NCI-H345 (cell line): ENCODE measurements around the gene IFNA1.
A peak's percentile ranks its signal among the peaks of the same experiment; 100 is the strongest.
"Not testable (repeated sequence)": the region's sequence is repeated elsewhere in the genome, so short reads cannot be mapped to it uniquely, and the experiment has no call there.

ENCODE experiments used
- DNase-seq: peaks from one replicate; lab custom pipeline; 2025; lab: John Stamatoyannopoulos, UW

Gene IFNA1

GRCh38 chr9:21440139-21440538 is at the start of gene IFNA1:
IFNA1 (plus strand) TSS chr9:21440439; CDS start chr9:21440508, 69 bp downstream.
- no peak for DNase-seq

GRCh38 chr9:21392270-21392669 is 48.0 kb upstream of the IFNA1 start:
- no peak for DNase-seq

DNA sequence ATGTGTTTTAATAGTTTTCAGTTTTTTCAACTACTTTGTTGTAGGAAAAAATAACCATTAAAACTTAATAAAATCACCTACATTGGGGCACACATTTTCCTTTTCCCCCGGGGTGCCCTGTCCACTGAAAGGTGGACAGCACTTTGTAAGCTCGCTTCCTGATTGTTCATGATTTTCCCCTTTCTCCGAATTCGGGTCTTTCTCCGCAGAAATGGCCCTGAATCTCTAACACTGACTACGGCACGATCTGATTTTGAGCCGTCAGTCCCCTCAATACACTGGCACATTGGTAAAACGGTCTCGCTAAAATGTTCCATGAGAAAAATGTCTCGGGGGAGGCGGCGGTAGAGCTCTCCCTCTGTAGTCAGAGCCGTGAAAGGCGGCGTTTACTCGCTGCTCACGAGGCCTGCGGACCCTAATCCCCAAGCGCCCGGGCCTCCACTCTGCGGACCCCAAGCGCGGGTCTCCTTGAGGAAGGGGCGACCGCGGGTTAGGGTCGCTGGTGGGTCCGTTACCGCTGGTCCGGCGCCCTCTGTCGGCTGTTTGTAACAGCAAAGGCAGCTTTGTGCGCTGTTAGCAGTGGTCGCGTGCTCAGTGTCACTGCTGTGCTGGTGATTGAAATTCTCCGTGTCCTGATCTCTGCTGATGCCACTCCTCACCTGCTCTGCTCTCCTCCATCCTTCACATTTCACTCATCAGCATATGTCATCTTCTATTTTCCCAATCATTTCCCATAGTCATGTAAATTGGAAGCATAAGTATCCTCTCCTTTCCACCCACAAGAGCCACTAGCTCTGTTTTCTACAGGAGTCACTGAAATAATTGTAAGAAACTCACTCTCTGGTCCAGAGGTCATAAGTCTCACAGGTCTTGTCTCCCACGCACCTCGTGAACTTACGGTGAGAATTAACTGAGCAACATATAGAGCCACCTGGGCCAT is 44.2 kb upstream of the IFNA1 start:
- DNase-seq = peak; percentile 28

GRCh38 chr9:21398955-21399489 is 41.2 kb upstream of the IFNA1 start:
- DNase-seq = no peak

- no peak for DNase-seq
Measured at GRCh38 chr9:21399956-21400355, 40.3 kb upstream of the IFNA1 start.

DNA sequence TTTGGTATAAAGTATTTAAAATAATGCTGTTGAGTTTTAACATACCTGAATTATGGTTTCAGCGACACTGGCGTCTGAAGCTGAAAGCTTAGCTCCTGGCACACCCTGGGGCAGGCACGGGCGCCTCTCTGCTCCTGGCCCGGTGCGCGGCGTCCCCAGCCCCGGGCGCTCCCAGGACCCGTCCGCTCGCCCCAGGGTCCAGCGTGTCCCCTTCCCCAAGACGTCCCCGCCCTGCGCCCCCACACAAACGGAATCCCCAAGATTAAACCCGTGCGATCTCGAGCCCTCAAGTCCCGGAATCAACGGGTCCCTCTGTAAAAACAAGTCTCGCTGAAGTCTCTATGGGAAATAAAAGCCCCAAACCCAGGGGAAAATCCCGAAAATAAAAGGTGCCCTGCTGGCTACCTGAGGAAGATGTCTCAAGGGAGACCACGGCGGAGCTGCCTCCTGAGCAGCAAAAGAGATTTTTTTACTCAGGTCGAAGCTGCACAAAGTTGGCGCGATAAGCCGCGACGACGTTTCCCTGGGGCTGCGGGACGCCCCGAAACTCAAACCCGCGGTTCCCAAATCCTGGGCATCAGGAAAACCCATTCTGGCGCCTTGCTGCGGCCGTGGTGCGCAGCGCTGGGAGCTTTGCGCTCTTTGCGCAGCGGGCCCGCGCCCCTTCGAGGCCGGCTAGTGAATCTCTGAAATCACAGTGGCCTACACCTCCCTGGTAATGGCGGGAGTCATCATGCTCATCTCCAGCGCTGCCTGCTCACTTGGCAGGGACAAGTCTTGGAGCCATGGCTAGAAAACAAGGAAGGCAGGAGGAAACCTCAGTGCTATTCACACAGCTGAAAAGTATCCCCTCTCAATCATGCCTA is 37.6 kb upstream of the IFNA1 start:
- no peak for DNase-seq

DNA sequence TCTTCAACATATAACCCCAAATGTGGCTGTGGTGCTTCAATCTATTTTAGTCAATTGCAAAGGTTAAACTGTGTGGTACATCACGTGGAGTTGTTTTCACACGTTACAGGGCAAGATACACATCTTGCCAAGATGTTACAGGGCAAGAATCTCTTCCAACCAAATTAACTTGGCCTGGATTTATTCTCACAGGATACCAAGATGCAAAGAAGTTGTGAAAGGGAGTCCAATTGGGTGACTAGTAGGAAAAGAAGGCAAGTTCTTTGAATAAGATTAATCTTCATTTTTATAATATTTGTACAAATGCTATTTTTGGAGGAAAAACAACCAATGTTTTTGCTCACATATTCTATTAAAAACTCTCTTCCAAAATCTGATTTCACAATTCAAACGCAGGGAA is 36.1 kb upstream of the IFNA1 start:
- DNase-seq = no peak

DNA sequence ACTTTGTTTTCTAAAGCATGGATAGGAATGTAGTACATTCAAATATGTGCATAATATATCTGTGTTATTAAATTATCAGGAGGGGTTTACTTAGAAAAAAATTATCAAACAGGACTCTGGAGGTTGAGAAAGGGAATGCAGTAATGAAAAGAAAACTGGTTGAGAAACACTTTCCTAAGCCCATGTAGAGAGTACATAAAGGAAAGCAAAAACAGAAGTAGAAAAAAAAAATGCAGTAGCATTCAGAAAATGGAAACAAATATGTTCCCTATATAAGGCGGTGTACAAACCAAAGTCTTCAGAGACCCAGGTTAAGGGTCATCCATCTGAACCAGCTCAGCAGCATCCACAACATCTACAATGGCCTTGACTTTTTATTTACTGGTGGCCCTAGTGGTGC is 31.4 kb upstream of the IFNA1 start, which contains the start of gene IFNA8:
TSS of gene IFNA8 (plus strand) at position 301 of the 400 bp plus-strand sequence. CDS start at position 361, 60 bp downstream.
- no peak for DNase-seq

- DNase-seq = no peak
Measured at GRCh38 chr9:21412107-21412506, 28.1 kb upstream of the IFNA1 start.

DNA sequence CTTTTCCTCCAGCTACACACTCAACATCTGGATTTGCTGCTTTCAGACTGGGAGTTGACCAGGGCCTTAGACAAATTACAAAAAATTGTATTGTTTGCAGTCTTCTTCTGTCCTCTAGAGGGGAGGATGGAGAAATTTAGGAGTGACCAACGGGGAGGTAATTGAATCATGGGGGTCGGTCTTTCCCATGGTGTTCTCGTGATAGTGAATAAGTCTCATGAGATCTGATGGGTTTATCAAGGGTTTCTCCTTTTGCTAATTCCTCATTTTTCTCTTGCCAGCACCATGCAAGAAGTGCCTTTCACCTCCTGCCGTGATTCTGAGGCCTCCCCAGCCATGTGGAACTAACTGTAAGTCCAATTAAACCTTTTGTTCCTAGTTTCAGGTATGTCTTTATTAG is 27.1 kb upstream of the IFNA1 start:
- no peak for DNase-seq

DNA sequence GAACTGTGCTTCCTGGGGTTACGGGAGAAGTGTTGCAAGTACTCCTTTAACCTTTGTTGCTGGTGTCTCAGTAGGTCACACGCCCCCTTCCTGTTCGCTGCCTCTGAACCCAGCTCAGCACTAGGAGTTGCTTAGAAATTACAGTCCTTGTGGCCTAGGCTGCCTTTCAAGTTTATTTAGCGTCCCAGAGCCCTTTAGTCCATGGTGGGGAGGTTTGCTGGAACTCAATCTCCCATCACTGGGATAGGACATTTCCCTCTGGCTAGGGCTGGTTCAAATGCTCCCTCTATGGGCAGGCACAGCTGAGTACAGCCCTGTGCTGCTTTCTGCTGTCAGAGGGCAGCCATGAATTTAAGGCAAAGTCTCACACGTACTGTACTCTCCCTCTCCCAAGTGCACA is 26.6 kb upstream of the IFNA1 start:
- DNase-seq = no peak

GRCh38 chr9:21414220-21414940 is 25.9 kb upstream of the IFNA1 start:
- DNase-seq = no peak

GRCh38 chr9:21415493-21416267 is 24.6 kb upstream of the IFNA1 start:
- DNase-seq = no peak

- DNase-seq = no peak
Measured at GRCh38 chr9:21428235-21428634, 12.0 kb upstream of the IFNA1 start.

DNA sequence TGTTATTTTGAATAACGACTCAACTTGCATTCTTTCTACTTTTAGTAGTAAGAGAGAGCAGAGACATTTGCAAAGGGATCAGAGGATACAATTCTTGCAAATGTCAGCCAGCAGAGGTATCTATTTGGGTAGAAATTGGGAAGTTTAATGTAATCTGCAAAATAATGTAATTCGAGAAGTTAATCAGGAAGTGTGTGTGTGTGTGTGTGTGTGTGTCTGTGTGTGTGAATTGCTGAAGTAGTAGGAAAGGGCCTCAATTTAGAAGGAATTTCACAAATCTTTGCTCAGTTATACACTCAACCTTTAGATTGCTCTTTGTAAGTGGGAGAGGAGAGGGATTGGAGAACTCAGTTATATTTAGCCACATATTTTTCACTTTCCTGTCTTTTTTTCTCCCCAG is 11.0 kb upstream of the IFNA1 start:
- no peak for DNase-seq

GRCh38 chr9:21432672-21433425 is 7.4 kb upstream of the IFNA1 start:
- no peak for DNase-seq

GRCh38 chr9:21434202-21435014 is 5.8 kb upstream of the IFNA1 start:
- DNase-seq = peak; percentile 28

DNA sequence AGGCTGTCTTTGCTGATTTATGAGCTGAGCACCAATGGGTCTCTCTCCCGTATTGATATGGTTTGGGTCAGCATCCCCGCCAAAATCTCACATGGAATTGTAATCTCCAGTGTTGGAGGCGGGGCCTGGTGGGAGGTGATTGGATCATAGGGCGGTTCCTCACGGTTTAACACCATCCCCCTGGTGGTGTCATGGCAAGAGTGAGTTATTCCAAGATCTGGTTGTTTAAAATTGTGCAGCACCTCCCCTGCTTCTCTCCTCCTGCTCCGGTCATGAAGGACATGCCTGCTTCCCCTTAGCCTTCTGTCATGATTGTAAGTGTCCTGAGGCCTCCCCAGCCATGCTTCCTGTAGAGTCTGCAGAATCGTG is 5.2 kb upstream of the IFNA1 start:
- DNase-seq = not testable (repeated sequence)

DNA sequence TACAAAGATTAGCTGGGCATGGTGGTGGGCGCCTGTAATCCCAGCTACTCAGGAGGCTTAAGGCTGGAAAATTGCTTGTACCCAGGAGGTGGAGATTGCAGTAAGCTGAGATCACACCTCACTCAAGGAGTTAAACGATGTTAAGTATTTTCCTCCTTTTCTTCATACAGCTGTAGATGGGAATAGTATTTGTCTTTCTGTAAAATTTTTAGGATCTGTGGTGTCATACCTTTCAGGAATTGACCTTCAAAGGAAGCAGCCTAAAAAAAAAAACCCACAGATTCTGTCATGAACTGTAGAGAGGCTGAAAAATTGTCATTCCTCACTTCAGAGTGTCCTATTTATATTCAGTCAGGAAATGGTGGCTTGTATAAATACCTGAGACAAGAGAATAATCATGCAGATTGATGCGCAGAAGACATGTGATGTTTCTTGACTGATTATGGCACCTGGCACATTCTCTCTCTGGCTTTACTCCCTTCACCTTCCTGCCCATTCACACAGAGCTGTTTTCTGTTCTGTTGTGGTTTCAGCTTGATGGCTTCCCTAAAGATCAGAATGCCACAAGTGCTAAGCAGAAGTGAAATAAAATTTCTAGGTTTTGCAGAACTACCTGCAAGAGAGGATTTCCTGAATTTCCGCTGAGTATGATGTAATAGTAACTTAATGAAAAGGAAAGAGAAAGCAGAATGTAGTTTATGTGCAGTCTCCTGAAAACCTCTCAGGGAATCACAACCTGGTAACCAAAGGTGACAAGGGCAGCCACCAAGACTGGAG is 3.8 kb downstream of the IFNA1 start:
- DNase-seq = no peak
